ENCODE measurements around the gene CMC2. TPM values are rescaled to one million over a fixed set of nuclear protein-coding genes. Genes with fewer than 3 reads are reported as not detected.

CMC2 gene
- total RNA-seq, 1 donor from 2014 or later = 46.6 TPM

DNA sequence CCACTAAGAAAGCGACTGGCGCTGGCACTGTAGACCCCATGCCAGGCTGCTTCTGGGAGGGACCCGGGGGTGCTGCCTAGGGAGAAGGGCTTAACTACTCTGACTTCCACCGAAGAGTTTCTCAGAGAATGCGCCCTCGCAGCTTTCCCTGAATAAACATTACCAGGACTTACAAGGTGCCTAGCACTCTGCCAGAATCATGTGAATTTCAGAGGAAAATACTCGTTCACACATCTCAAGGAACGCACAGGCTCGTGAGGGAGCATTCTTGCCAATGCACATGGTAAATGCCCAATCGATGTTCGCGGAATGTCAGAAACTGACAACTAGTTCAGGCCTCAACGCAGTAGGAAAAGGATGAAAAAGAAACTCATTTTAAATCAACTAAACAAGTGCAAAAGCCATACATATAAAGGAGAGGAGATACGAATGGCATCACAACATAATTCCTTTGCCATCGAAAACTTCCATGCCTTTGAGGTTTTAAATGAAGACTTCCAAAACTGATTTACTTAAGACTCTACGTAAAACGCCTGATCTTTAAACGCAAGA is 999 bp downstream of the CMC2 start:
- intact Hi-C loops (cut with DNase I) = no loop called here
- Histone ChIP-seq H3K9me3 (no peaks in the 10 kb centered on the region), H3K27ac (peak overlapping the region; percentile 99), H3K4me3 (peak overlapping the region; percentile 92), H3K27me3 (ENCODE audit: low read depth) (no peaks in the 10 kb centered on the region), H3K4me1 (peaks cover 29% of the 10 kb centered on the region), H3K36me3 (no peaks in the 10 kb centered on the region)
- ATAC-seq (no peak), DNase-seq (no peak)
- TF ChIP-seq, protein P1, sequence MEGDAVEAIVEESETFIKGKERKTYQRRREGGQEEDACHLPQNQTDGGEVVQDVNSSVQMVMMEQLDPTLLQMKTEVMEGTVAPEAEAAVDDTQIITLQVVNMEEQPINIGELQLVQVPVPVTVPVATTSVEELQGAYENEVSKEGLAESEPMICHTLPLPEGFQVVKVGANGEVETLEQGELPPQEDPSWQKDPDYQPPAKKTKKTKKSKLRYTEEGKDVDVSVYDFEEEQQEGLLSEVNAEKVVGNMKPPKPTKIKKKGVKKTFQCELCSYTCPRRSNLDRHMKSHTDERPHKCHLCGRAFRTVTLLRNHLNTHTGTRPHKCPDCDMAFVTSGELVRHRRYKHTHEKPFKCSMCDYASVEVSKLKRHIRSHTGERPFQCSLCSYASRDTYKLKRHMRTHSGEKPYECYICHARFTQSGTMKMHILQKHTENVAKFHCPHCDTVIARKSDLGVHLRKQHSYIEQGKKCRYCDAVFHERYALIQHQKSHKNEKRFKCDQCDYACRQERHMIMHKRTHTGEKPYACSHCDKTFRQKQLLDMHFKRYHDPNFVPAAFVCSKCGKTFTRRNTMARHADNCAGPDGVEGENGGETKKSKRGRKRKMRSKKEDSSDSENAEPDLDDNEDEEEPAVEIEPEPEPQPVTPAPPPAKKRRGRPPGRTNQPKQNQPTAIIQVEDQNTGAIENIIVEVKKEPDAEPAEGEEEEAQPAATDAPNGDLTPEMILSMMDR (IDR thresholded peaks at IDR 0.05) = no peak

DNA sequence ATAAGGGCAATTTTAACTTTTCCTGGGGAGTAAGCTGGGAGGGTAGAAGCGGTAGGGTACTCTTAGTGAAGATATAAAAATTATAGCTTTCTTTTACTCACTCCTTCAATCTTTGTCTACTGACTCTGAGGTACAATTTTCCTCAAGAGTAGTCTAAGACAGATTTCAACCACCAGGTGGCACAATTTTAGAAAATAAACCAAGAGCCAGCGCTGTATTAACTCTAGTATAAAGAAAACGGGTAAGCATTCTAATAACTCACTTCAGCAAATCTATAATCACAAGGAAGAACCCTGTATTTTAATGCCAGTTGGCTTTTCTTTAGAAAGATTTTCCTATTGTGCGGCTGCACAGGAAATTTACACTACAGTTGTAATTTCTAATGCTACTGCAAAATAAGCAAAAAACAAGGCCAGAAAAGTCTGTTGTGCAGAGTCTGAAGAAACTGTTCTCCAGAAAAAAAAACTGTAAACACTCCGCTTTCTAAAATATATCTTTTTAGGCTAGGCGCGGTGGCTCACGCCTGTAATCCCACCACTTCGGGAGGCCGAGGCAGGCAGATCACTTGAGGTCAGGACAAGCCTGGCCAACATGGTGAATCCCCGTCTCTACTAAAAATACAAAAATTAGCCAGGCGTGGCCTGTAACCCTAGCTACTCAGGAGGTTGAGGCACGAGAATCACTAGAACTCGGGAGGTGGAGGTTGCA is 1.9 kb downstream of the CMC2 start:
- TF ChIP-seq, protein P1 (IDR thresholded peaks at IDR 0.05) = peak; percentile 64
- Histone ChIP-seq H3K4me1 (peaks cover 29% of the 10 kb centered on the region), H3K27ac (peak overlapping the region; percentile 61)

DNA sequence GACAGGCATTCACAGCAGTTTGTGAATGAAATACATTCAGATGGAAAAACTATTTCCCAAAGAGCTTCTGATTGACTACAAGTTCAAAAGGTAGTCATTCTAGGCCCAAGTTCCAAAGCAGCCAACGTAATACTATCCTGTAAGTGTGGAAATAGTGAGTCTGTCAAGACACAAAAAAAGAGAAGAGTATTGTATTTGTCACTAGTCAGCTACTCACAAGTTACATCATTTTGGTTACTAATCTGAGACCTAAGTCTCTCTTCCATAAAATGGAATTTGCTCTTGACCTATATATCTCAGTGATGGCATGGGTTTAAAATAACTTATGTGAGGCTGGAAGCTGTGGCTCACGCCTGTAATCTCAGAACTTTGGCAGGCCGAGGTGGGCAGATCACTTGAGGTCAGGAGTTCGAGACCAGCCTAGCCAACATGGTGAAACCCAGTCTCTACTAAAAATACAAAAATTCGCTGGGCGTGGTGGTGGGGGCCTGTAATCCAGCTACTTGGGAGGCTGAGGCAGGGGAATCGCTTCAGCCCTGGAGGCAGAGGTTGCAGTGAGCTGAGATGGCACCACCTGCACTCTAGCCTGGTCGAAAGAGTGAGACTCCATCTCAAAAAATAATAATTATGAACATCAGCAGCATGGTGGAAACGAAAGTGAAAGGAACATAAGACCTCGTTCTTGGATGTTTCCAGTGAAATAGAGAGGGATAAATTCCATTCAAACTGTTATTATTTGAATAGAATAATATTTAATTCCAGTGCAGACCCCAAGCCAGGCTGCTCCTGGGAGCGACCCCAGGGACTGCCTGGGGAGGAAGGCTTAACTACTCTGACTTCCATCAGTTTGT is 2.9 kb downstream of the CMC2 start:
- Histone ChIP-seq H3K27ac (peak overlapping the region; percentile 61), H3K4me1 (peaks cover 29% of the 10 kb centered on the region), H3K9me3 (no peaks in the 10 kb centered on the region), H3K27me3 (ENCODE audit: low read depth) (no peaks in the 10 kb centered on the region), H3K4me3 (peak overlapping the region; percentile 92), H3K36me3 (no peaks in the 10 kb centered on the region)
- TF ChIP-seq, protein P1 (IDR thresholded peaks at IDR 0.05) = no peak
- DNase-seq = no peak
- intact Hi-C loops (cut with DNase I) = no loop called here
- ATAC-seq = no peak

More for the DNA sequence above, 1.9 kb downstream of the CMC2 start:
- intact Hi-C loops (cut with DNase I) = no loop called here
- no peaks in the 10 kb centered on the region for H3K9me3 ChIP-seq
- H3K4me3 ChIP-seq = peak overlapping the region; percentile 92
- no peaks in the 10 kb centered on the region for H3K27me3 ChIP-seq (ENCODE audit: low read depth)
- no peaks in the 10 kb centered on the region for H3K36me3 ChIP-seq
- DNase-seq (no peak), ATAC-seq (no peak)

DNA sequence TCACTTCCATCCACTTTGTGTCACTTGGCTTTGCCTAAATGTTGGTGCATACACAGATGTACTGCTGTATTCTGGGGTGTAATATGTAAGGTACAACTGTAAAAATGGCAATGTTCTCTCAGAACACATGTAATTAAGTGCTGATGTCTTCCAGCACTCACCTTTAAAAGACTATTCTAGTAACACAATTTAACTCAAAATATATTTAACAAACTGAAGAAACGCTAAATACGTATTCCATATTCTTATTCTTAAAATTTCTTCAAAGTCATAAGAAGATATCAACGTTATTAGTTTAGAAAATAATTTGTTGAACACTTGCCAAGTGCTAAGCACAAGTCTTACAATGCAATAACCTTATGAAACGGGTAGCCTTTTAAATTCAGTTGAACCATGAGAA is 3.6 kb downstream of the CMC2 start:
- no peaks in the 10 kb centered on the region for H3K9me3 ChIP-seq
- H3K27me3 ChIP-seq (ENCODE audit: low read depth) = no peaks in the 10 kb centered on the region
- no peak overlapping the region for H3K4me3 ChIP-seq
- H3K27ac ChIP-seq = no peak overlapping the region
- ATAC-seq (no peak), DNase-seq (no peak)
- TF ChIP-seq, protein P1 (IDR thresholded peaks at IDR 0.05) = no peak
- no peaks in the 10 kb centered on the region for H3K36me3 ChIP-seq
- peaks cover 28% of the 10 kb centered on the region for H3K4me1 ChIP-seq
- intact Hi-C loops (cut with DNase I) = no loop called here

DNA sequence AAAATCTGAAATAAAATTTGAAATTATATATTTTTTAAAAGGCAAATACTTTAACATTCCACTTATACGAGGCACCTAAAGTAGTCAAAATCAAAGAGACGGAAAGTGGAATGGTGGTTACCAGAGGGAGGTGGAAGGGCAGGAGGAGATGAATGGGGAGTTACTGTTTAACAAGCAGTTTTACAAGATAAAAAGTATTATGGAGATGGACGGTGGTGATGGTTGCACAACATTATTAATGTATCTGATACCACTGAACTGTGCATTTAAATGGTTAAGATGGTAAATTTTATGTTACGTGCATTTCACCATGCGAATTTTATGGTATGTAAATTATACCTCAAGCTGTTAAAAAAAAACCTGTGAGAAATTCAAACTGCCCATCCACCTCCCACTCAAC is 5.4 kb downstream of the CMC2 start:
- ATAC-seq (no peak), DNase-seq (no peak)
- no peaks in the 10 kb centered on the region for H3K27me3 ChIP-seq (ENCODE audit: low read depth)
- no peaks in the 10 kb centered on the region for H3K9me3 ChIP-seq
- no peak overlapping the region for H3K4me3 ChIP-seq
- H3K4me1 ChIP-seq = peaks cover 37% of the 10 kb centered on the region
- no peak overlapping the region for H3K27ac ChIP-seq
- TF ChIP-seq, protein P1 (IDR thresholded peaks at IDR 0.05) = no peak
- H3K36me3 ChIP-seq = no peaks in the 10 kb centered on the region
- intact Hi-C loops (cut with DNase I) = no loop called here
